GM19023 (cell line): ENCODE data around the gene GLTPD2.

ENCODE experiments used
- ATAC-seq: cut with Tn5 transposase; IDR thresholded peaks from one replicate; pipeline ENCODE4 v1.9.1; 2021; ENCODE audit warnings: mild to moderate bottlenecking, moderate library complexity; ENCODE audit not compliant: unreplicated experiment

The GLTPD2 gene

DNA sequence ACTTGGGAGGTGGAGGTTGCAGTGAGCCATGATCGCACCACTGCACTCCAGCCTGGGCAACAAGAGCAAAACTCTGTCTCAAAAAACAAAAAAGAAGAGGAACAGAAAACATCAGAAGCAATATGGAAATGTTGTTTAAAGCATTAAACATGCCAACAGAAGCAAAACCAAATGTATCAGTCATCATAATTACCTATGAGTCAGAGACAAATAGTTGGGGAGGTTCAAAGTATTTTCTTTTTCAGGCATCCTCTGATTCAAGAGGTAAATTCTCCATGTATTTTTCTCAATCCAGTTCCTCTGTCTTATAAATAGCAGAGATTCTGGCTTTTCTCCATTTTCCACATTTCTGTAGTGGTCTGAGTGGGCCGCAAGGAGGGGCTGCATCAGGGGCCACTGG, 19.1 kb upstream of the GLTPD2 start:
- no peak for ATAC-seq

DNA sequence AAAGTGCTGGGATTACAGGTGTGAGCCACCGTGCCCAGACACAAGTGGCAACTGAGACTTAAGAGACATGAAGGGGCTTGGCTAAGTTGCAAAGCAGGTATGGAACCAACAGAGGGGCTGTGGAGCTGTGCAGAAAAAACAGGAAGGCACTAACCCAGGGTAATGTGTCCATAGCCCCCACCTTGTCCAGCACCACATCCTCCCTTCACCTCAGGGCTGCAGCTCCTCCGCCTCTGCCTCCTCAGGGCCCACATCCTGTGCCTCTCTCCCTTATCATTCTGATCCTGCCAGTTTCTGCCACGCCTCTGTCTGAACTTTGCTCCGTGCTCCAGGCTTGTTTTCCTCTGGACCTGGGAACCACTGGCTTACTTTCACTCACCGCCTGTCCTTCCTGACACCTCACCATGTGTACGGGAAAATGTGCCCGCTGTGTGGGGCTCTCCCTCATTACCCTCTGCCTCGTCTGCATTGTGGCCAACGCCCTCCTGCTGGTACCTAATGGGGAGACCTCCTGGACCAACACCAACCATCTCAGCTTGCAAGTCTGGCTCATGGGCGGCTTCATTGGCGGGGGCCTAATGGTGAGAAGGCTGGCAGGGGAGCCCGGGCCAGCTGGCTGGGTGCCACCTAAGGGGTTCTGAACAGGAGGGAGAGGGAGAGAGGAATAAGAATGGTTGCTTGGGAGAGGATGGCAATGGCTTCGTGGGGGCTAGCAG, 17.1 kb upstream of the GLTPD2 start, which contains the start of gene TM4SF5:
TM4SF5 (plus strand) TSS at position 368 of the 716 bp plus-strand sequence; CDS start at position 405, 37 bp downstream.
- no peak for ATAC-seq

DNA sequence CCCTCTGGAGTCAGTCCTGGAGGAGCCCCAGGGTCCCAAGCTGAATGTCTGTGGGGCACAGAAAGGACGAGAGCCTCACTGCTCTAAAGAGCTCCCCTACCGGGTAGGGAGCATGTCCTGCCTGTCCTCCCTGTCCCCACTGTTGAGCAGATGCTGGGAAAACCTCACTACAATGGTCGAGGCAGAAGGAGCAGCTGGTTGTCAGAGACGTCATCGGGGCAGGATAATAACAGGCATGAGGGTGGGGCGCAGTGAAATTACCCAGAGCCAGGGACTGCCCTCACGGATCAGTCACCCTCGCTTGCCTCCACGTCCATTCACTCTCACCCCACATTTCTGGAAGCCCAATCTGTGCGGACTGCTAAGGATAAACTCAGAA, 16.5 kb upstream of the GLTPD2 start:
- no peak for ATAC-seq

DNA sequence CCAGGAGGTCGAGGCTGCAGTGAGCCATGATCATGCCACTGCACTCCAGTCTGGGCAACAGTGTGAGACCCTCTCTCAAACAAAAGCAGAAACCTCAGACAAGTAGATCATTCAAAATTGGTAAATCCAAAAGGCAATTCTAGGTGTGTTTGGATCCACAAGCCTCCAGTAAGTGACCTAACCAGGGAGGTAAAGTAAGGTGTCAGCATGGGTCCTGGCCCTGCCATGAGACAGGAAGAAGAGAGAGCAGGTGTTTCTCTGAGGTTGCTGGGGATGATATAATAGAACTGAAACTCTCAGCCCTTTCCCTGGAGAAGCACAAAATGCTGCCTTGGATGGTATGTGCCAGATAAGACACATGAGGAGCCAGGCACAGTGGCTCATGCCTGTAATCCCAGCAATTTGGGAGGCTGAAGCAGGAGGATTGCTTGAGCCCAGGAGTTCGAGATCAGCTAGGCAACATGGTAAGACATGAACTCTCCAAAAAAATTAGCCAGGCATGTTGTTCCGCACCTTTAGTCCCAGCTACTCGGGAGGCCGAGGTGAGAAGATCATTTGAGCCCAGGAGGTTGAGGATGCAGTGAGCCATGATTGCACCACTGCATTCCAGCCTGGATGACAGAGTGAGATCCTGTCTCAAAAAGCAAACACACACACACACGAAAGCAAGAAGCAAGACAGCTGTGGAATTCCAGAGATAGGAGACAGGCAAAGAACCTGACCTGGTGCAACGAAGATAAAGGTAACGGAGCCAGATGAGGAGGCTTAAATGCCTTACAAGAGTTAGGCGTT, 10.6 kb upstream of the GLTPD2 start:
- ATAC-seq, result no peak

DNA sequence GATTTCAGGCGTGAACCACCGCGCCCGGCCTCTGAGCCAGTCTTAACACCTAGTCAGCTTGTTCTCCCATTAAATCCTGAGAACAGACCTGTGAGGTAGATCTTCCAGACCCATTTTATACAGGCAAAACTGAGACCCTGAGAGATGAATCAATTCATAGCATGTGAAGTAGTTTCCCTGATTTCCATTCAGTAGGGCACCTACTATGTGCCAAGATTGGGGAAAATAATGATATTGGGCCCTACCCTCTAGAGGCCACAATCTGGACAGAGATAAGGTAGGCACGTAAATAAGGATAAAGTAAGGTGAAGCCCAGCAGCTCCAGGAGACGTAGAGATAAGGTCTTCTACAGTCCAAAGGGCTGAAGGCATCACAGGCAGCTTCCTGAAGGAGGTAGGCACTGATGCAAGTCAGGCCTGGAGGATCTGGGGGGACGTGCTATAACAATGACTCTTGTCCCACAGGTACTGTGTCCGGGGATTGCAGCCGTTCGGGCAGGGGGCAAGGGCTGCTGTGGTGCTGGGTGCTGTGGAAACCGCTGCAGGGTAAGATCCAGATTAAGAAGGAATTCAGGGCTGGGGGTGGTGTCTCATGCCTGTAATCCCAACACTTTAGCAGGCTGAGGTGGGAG, 8.3 kb upstream of the GLTPD2 start:
- ATAC-seq, result no peak

DNA sequence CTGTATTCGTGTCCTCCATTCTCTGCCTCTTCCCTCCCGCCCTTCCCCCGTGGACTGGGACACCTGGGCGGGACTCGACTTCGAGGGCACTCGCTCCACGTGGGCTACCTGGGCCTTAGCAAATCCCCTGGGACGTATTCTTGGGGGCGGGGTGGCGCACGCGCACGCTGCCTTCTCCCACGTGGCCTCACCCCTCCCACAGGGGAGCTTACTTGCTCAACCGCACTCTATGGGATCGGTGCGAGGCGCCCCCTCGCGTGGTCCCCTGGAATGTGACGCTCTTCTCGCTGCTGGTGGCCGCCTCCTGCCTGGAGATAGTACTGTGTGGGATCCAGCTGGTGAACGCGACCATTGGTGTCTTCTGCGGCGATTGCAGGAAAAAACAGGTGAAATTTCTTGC, 6.1 kb upstream of the GLTPD2 start:
- no peak for ATAC-seq

DNA sequence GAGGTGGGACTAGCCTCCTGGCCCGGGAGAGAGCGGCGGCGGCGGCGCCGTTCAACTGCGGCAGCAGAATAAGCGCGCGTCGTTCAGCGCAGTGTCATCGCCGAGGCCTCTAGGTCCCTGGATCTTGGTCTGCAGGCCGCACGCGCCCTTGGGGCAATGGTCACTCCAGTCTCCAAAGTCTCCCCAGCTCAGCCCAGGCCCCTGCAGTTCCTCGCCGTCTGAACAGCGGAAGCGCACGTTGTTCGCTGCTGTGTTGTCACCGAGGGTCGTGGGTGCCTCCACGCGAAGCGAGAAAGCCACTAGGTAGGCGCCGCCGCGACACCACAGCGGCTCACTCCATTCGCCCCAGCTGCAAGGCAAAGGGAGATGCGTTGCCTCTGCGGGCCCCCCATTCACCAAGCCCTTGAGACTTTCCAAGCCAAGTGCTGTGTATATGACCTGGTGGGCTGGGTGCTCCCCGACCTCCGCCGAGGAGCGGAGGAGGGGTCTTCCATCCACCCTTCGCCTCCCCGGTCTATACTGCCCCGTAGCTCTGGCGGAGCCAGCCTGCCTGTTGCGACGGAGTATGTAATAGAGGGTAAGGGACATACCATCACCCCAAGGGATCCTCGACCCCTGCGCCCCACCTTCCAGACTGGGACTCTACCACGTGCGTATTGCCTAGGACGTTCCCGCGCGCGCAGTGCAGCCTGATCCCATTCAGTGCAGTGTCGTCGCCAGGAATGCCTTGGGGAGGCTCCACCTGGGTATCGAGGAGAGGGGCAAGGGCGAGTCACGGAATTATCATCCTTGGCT, 3.3 kb upstream of the GLTPD2 start:
- no peak for ATAC-seq

DNA sequence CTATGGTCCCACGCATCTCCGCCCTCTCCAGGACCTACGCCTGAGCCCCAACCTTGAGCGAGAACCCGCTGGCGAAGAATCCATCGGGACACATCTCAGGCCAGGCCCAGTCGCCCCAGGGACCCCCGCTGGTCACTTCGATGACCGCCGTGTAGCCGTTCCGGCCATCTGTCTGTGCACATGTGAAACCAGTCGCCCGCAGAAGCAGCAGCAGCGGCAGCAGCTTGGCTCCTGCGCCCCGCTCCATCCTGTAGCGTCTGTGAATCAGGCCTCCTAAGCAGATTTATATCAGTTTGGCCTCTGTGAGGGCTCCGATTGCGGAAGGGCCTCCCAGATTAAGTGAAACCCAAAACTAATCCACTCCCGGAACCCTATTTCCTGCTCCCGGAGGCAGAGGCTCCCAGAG, 2.7 kb upstream of the GLTPD2 start, which contains the start of gene VMO1:
VMO1 (minus strand) TSS at position 259 of the 406 bp plus-strand sequence; CDS start at position 247, 12 bp downstream.
- no peak for ATAC-seq

DNA sequence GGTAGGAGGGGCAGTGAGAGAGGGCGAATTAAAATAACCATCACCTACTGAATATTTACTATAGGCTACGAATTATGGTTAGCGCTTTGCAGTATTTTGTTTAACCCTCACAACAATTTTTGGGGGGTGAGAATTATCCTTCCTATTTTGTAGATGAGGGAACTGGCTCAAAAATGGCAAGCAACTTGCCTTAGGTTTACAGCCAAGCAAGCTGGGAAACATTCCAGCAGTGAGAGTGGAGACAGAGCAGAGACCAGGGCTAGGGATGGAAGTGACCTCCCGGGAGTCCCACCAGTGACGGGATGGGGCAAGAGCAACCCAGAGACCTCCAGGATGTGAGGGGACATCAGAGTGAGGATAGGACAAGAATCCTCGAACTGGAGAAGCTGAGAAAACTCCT, 2.2 kb upstream of the GLTPD2 start:
- ATAC-seq, result no peak

DNA sequence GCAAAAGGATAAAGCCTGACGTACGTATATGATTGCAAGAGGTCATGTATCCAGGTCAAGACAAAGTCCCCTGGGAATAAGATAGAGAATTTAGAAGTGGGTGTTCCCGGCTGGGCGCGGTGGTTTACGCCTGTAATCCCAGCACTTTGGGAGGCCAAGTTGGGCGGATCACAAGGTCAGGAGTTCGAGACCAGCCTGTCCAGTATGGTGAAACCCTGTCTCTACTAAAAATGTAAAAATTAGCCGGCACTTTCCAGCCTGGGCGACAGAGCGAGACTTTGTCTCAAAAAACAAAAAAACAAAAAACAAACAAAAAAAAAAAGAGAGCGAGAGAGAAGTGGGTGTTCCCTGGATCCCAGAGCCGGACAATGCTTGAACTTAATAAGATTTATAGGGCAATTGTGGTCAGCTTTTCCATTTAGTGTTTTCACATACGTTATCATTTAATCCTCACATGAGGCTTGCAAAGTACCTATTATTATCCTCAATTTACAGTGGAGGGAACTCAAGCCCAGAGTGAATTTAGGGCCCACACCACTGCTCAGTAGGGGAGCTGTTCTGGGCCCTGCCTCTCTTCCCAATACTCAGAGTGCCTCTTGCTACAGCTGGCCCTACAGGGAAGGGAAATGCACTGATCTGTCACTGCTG, 481 bp upstream of the GLTPD2 start:
- ATAC-seq, result no peak

DNA sequence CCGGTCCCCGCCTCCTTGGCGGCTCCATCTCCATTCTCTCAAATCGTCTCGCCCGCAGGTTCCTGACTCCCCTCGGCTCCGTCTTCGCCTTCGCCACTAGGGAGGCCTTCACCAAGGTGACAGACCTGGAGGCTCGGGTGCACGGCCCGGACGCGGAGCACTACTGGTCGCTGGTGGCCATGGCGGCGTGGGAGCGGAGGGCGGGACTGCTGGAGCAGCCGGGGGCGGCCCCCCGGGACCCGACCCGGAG, 862 bp downstream of the GLTPD2 start:
- no peak for ATAC-seq

DNA sequence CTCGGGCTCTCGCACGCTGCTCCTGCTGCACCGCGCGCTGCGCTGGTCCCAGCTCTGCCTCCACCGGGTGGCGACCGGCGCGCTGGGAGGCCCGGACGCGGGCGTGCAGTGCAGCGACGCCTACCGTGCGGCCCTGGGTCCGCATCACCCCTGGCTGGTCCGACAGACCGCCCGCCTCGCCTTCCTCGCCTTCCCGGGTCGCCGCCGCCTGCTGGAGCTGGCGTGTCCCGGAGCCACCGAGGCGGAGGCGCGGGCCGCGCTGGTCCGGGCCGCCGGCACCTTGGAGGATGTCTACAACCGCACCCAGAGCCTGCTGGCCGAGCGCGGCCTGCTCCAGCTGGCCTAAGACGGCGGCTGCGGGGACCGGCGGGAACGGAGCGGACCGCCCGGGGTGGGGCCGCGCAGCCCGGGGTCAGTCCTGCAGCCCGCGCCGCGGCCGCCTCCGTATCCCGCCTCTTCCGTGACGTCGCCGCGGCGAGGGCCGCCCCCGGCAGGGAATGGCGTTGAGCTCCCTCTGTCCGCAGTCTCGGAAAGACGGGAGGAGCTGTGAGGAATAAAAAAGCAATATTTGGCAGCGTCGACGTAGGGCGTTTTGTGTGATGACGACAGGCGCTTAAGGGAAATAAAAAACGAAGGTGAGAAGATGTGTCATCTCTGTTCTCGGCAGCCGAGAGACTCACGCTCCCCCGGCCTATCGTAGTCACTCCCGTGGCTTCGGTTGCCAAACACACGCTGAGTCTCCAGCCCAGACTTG, 1.4 kb downstream of the GLTPD2 start:
- peak; percentile 83 for ATAC-seq

DNA sequence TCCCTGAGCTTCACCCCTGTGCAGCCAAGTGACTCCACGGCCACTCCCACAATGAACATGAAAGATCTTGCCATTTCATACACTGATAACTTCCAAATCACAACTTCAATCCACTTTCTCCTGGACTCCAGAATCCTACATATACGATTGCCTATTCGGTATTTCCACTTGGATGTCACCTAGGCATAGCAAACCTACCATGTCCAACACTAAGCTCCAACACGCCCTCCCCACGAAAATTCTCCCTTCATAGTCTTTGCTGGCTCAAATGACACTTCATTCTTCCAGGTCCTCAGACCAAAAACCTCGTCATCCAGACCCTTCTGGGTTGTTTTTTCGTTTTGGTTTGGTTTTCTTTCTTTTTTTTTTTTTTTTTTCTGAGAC, 1.9 kb downstream of the GLTPD2 start:
- ATAC-seq, result no peak

DNA sequence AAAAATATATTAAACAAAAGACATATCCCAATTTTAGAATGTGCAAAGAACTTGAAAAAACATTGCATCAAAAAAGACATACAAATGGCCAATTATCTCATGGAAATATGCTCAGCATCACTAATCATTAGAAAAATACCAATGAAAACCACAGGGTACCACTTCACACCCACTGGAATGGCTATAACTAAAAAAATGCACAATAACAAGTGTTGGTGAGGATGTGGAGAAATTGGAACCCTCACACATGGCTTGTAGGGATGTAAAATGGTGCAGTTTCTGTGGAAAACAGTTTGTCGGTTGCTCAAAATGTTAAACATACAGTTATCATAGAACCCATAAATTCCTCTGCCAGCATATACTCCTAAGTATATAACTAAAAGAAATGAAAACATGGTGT, 6.4 kb downstream of the GLTPD2 start:
- no peak for ATAC-seq

DNA sequence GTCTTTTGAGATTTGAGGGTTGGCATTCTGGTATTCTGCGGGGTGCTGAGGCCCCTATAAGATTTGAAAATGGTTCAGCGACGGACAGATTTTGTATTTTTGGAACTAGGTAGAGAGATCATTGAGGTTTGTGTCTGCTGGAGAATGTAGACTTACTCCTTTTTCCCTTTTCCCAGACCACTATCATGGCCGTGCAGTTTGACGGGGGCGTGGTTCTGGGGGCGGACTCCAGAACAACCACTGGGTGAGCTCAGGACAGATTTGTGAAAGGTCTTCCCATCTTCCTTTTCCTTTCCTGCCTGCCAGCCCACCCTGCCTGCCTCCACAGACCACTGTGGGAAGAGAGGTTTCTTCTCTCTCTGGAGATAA, 7.8 kb downstream of the GLTPD2 start:
- ATAC-seq, result no peak

DNA sequence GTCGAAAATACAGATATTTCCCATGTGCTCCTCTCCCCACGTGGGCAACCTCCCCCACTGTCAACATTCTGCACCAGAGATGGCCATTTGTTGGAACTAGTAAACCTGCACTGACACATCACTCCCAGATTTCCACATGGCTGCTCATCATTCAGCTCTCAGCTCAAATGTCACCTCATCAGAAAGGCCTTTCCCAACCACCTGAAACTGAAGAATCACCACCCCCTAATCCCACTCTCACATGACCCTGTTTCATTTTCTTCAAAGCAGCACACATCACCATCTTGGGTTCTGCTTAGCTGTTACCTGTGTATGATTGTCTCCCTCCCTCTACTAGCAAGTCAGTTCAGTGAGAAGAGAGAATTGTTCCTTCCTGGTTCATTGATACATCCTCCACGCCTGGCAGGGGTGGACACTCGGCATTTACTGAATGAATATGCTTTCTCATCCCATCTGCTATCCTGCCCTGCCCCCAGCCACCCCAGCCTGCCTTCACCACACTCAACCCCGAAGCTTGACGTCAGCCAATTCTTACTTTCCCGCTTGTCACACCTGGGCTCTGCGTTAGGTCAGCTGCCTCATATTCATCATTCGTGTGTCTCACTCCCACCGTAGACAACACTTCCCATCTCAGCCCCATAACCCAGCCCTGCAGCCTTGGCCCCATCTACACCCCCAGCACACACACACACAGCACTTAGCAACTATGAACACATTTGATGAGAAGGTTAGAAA, 11.9 kb downstream of the GLTPD2 start:
- ATAC-seq, result no peak

DNA sequence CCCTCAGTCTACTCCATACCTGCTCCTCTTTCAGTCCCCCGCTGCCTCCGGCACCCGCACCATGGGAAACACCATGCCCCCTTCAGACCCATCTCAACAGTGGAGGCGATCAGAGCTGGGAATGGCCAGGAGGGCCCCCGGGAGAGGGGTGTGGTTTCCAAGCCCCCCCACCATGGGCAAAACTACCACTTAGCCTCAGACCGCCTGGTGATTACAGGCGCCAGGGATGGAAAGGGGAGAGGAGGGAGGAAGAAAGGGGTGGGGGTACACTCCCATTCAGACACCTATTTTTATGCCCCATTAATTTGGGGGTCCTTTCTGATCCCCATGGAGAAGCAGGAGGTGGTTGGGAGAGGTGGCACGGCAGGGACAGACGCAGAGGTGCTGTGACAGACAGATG, 13.5 kb downstream of the GLTPD2 start, which contains the start of gene C17orf114:
C17orf114 (minus strand) TSS at position 101 of the 400 bp plus-strand sequence.
- no peak for ATAC-seq

DNA sequence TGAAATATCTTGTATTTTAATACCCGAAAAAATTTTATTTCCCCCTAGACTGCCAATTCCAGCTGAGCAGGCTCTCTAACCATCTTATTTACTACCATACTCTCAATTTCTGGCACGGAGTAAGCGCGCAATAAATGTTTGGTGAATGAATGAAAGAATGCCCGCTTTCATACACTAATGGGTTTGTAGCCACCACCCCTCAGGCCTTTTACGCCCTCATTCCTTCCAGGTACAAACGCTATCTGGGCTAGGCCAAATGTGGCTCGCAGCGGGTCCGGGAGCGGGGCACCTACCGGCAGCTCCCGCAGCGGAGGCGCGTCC, 17.7 kb downstream of the GLTPD2 start:
- ATAC-seq, result no peak

DNA sequence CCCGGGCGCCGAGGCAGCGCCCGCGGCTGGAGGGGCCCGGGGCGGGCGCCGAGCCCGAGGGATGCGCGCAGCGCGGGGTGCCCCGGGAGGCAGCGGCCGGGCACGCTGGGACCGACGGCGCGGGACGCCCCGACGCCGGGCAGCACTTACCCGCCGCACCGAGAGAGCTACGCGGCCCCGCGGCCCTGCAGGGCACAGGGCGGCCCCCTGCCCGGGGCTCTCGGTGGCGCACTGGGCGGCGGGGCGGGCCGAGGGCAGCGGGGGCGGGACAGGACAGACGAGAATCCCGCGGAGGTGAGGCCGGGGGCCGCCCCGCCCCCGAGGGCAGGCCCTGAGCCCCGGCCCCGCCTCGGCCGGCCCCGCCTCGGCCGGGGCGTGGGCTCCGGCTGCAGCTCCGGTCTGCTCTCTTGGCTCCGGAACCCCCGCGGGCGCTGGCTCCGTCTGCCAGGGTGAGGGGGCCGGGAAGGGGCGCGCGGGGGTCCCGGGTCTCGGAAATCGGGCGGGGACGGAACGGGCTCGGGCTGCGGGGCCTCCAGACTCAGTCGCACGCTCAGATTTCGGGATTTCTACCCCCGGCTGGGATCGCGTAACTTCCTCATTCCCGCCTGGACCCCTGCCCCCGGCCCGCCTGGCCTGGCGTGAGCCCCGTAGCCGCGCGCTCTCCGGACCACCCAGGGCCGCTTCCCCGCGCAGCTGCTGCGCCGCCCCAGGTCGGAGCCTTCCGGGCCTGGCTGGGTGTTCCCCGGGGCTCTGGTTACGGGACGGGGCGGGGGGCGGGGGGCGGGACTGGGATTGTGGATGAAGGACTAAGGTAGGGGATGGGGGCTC, 18.2 kb downstream of the GLTPD2 start, which contains the start of gene PLD2:
PLD2 (plus strand) TSS at position 376 of the 828 bp plus-strand sequence. CDS start 621 bp downstream, outside the sequence.
- peak; percentile 91 for ATAC-seq
